ENCODE results near the gene CDH3. TPM values are rescaled to one million over a fixed set of nuclear protein-coding genes. Genes with fewer than 3 reads are reported as not detected.

CDH3 gene
- total and polyA plus RNA-seq, 2 donors (not counting 1 experiment from before 2014, with no cell fraction given): 0.14 TPM; not detected in 1

- no peaks in the 10 kb centered on the region for H3K79me2 ChIP-seq (ENCODE audit: control insufficient read depth, insufficient read depth, low read length)
- no peaks in the 10 kb centered on the region for H3K4me1 ChIP-seq (ENCODE audit: control insufficient read depth, extremely low read depth, insufficient read depth, low read length)
- no peak for DNase-seq (ENCODE audit: low read depth in 2 of 2)
- no peak overlapping the region for H3K9ac ChIP-seq (ENCODE audit: insufficient read depth, low read length)
- TF ChIP-seq CTCF (conservative IDR thresholded peaks at IDR 0.05 in 1 of 2, IDR thresholded peaks at IDR 0.05 in 1 of 2; ENCODE audit: low read depth in 1 of 2, low read length in 2 of 2) (no peak), EZH2 (IDR thresholded peaks at IDR 0.05; ENCODE audit: low read length, missing control alignments) (no peak)
- no peak overlapping the region for H3K4me2 ChIP-seq (ENCODE audit: extremely low read depth, insufficient read depth, low read length)
- no peak overlapping the region for H3K27ac ChIP-seq (ENCODE audit: insufficient read depth, low read length)
- H2AFZ ChIP-seq (ENCODE audit: low read length): no peak overlapping the region
- H3K27me3 ChIP-seq (ENCODE audit: control insufficient read depth, insufficient read depth, low read length): peaks cover 16% of the 10 kb centered on the region
- H3K4me3 ChIP-seq (replicated peaks in 1 of 4; ENCODE audit: control extremely low read depth in 1 of 4, insufficient read depth in 1 of 4, low read depth in 3 of 4, low read length in 4 of 4): no peak overlapping the region
- no peaks in the 10 kb centered on the region for H4K20me1 ChIP-seq (ENCODE audit: control insufficient read depth, extremely low read depth, insufficient read depth, low read length)
- no peaks in the 10 kb centered on the region for H3K36me3 ChIP-seq (ENCODE audit: control insufficient read depth, insufficient read depth, low read length)
- no peaks in the 10 kb centered on the region for H3K9me3 ChIP-seq (ENCODE audit: control insufficient read depth, insufficient read depth, low read depth, low read length)
Observed at GRCh38 chr16:68733570-68733969, 88.5 kb downstream of the CDH3 start.

DNA sequence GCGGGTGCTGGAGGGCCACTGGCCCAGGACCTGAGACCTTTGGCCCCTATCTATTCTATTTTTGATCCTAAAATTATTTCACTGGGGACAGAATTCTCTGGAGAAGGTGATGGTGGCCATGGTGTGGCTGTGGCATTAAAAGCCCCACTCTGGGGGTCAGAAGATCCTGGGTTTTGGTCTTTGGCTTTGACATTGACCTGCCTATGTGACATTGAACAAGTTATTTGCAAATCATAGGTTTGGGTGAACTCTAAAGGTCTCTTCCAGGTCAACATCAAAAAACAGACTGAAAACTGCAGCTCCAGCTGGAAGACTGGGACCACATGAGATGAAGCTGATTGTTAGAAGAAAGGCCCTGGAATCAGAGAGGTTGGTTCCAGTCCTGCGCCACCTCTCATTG lies 89.7 kb downstream of the CDH3 start:
- no peak overlapping the region for H3K4me3 ChIP-seq (replicated peaks in 1 of 4; ENCODE audit: control extremely low read depth in 1 of 4, insufficient read depth in 1 of 4, low read depth in 3 of 4, low read length in 4 of 4)
- no peak overlapping the region for H2AFZ ChIP-seq (ENCODE audit: low read length)
- TF ChIP-seq CTCF (conservative IDR thresholded peaks at IDR 0.05 in 1 of 2, IDR thresholded peaks at IDR 0.05 in 1 of 2; ENCODE audit: low read depth in 1 of 2, low read length in 2 of 2): no peak
- no peak for TF ChIP-seq EZH2 (IDR thresholded peaks at IDR 0.05; ENCODE audit: low read length, missing control alignments)
- no peaks in the 10 kb centered on the region for H3K79me2 ChIP-seq (ENCODE audit: control insufficient read depth, insufficient read depth, low read length)
- no peaks in the 10 kb centered on the region for H3K9me3 ChIP-seq (ENCODE audit: control insufficient read depth, insufficient read depth, low read depth, low read length)
- H3K27ac ChIP-seq (ENCODE audit: insufficient read depth, low read length): no peak overlapping the region
- peaks cover 17% of the 10 kb centered on the region for H3K27me3 ChIP-seq (ENCODE audit: control insufficient read depth, insufficient read depth, low read length)
- no peaks in the 10 kb centered on the region for H4K20me1 ChIP-seq (ENCODE audit: control insufficient read depth, extremely low read depth, insufficient read depth, low read length)
- H3K4me1 ChIP-seq (ENCODE audit: control insufficient read depth, extremely low read depth, insufficient read depth, low read length): no peaks in the 10 kb centered on the region
- no peak overlapping the region for H3K9ac ChIP-seq (ENCODE audit: insufficient read depth, low read length)
- DNase-seq (ENCODE audit: low read depth in 2 of 2): no peak
- H3K4me2 ChIP-seq (ENCODE audit: extremely low read depth, insufficient read depth, low read length): no peak overlapping the region
- H3K36me3 ChIP-seq (ENCODE audit: control insufficient read depth, insufficient read depth, low read length): no peaks in the 10 kb centered on the region

DNA sequence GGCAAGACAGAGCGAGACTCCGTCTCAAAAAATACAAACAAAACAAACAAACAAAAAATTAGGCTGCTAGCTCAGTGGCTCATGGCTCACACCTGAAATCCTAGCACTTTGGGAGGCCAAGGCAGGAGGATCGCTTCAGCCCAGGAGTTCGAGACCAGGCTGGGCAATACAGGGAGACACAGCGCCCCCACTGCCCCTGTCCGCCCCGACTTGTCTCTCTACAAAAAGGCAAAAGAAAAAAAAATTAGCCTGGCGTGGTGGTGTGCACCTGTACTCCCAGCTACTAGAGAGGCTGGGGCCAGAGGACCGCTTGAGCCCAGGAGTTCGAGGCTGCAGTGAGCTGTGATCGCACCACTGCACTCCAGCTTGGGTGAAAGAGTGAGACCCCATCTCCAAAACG lies 91.5 kb downstream of the CDH3 start:
- no peak overlapping the region for H3K27ac ChIP-seq (ENCODE audit: insufficient read depth, low read length)
- H3K9ac ChIP-seq (ENCODE audit: insufficient read depth, low read length): no peak overlapping the region
- no peak for TF ChIP-seq CTCF (conservative IDR thresholded peaks at IDR 0.05 in 1 of 2, IDR thresholded peaks at IDR 0.05 in 1 of 2; ENCODE audit: low read depth in 1 of 2, low read length in 2 of 2)
- no peak for TF ChIP-seq EZH2 (IDR thresholded peaks at IDR 0.05; ENCODE audit: low read length, missing control alignments)
- H2AFZ ChIP-seq (ENCODE audit: low read length): no peak overlapping the region
- no peaks in the 10 kb centered on the region for H3K79me2 ChIP-seq (ENCODE audit: control insufficient read depth, insufficient read depth, low read length)
- H3K4me2 ChIP-seq (ENCODE audit: extremely low read depth, insufficient read depth, low read length): no peak overlapping the region
- no peak for DNase-seq (ENCODE audit: low read depth in 2 of 2)
- no peaks in the 10 kb centered on the region for H3K9me3 ChIP-seq (ENCODE audit: control insufficient read depth, insufficient read depth, low read depth, low read length)
- no peaks in the 10 kb centered on the region for H3K4me1 ChIP-seq (ENCODE audit: control insufficient read depth, extremely low read depth, insufficient read depth, low read length)
- peaks cover 19% of the 10 kb centered on the region for H3K27me3 ChIP-seq (ENCODE audit: control insufficient read depth, insufficient read depth, low read length)
- H3K4me3 ChIP-seq (replicated peaks in 1 of 4; ENCODE audit: control extremely low read depth in 1 of 4, insufficient read depth in 1 of 4, low read depth in 3 of 4, low read length in 4 of 4): no peak overlapping the region
- H4K20me1 ChIP-seq (ENCODE audit: control insufficient read depth, extremely low read depth, insufficient read depth, low read length): no peaks in the 10 kb centered on the region
- H3K36me3 ChIP-seq (ENCODE audit: control insufficient read depth, insufficient read depth, low read length): no peaks in the 10 kb centered on the region
